ENCODE data around the gene CTAGE1. TPM values are rescaled to one million over a fixed set of nuclear protein-coding genes. Genes with fewer than 3 reads are reported as not detected.
A peak's percentile ranks its signal among the peaks of the same experiment; 100 is the strongest.

CTAGE1 gene
- not detected for total RNA-seq

GRCh38 chr18:22417496-22418188 is at the start of gene CTAGE1:
Gene CTAGE1, minus strand, starts transcription at chr18:22417915. Its CDS starts 104 bp downstream, at chr18:22417811.
- no peaks in the 10 kb centered on the region for H3K27me3 ChIP-seq (replicated peaks; ENCODE audit: insufficient read depth)
- DNase-seq (ENCODE audit: low spot score) (no peak), ATAC-seq (ENCODE audit: insufficient number of reproducible peaks, low FRiP score, low read depth) (no peak)
- H3K9me3 ChIP-seq, result no peaks in the 10 kb centered on the region
- TF ChIP-seq CTCF (IDR thresholded peaks at IDR 0.05), result no peak
- H3K4me3 ChIP-seq, result no peak within 1 kb of the TSS
- no peaks in the 10 kb centered on the region for H3K36me3 ChIP-seq
- H3K4me1 ChIP-seq (ENCODE audit: control insufficient read depth in 1 of 2, low read depth in 2 of 2), result peaks cover 3% of the 10 kb centered on the region in 2 donors
- H3K27ac ChIP-seq, result no peak within 1 kb of the TSS

GRCh38 chr18:22466608-22467395 is 49.1 kb upstream of the CTAGE1 start:
- no peak for TF ChIP-seq CTCF (IDR thresholded peaks at IDR 0.05)
- ATAC-seq (ENCODE audit: insufficient number of reproducible peaks, low FRiP score, low read depth) (no peak), DNase-seq (ENCODE audit: low spot score) (no peak)
- H3K4me3 ChIP-seq, result peak overlapping the region; percentile 16
- no peaks in the 10 kb centered on the region for H3K27me3 ChIP-seq (replicated peaks; ENCODE audit: insufficient read depth)
- peak overlapping the region; percentile 89 to 91 for H3K27ac ChIP-seq
- H3K4me1 ChIP-seq (ENCODE audit: control insufficient read depth in 1 of 2, low read depth in 2 of 2), result peaks cover 24 to 47% of the 10 kb centered on the region in 2 donors
- peaks cover 4% of the 10 kb centered on the region for H3K9me3 ChIP-seq
- H3K36me3 ChIP-seq, result no peaks in the 10 kb centered on the region

GRCh38 chr18:22465859-22466457 is 48.2 kb upstream of the CTAGE1 start:
- peaks cover 4% of the 10 kb centered on the region for H3K9me3 ChIP-seq
- DNase-seq (ENCODE audit: low spot score) (peak; percentile 48), ATAC-seq (ENCODE audit: insufficient number of reproducible peaks, low FRiP score, low read depth) (peak; percentile 79)
- H3K4me3 ChIP-seq, result peak overlapping the region; percentile 16
- H3K27me3 ChIP-seq (replicated peaks; ENCODE audit: insufficient read depth), result no peaks in the 10 kb centered on the region
- TF ChIP-seq CTCF (IDR thresholded peaks at IDR 0.05), result no peak
- H3K4me1 ChIP-seq (ENCODE audit: control insufficient read depth in 1 of 2, low read depth in 2 of 2), result peaks cover 18 to 39% of the 10 kb centered on the region in 2 donors
- peak overlapping the region; percentile 89 to 91 for H3K27ac ChIP-seq
- no peaks in the 10 kb centered on the region for H3K36me3 ChIP-seq

- DNase-seq (ENCODE audit: low spot score) (no peak), ATAC-seq (ENCODE audit: insufficient number of reproducible peaks, low FRiP score, low read depth) (no peak)
- H3K27ac ChIP-seq, result peak overlapping the region in 1 of 2 donors; percentile 7
- no peaks in the 10 kb centered on the region for H3K9me3 ChIP-seq
- no peaks in the 10 kb centered on the region for H3K27me3 ChIP-seq (replicated peaks; ENCODE audit: insufficient read depth)
- TF ChIP-seq CTCF (IDR thresholded peaks at IDR 0.05), result no peak
- no peak overlapping the region for H3K4me3 ChIP-seq
- H3K4me1 ChIP-seq (ENCODE audit: control insufficient read depth in 1 of 2, low read depth in 2 of 2), result peaks cover 18 to 25% of the 10 kb centered on the region in 2 donors
- no peaks in the 10 kb centered on the region for H3K36me3 ChIP-seq
Observed at GRCh38 chr18:22463076-22463475, 45.4 kb upstream of the CTAGE1 start.

- Histone ChIP-seq H3K4me1 (ENCODE audit: control insufficient read depth in 1 of 2, low read depth in 2 of 2) (peaks cover 0 to 13% of the 10 kb centered on the region in 2 donors), H3K4me3 (no peak overlapping the region), H3K27me3 (replicated peaks; ENCODE audit: insufficient read depth) (no peaks in the 10 kb centered on the region), H3K36me3 (no peaks in the 10 kb centered on the region), H3K27ac (no peak overlapping the region), H3K9me3 (no peaks in the 10 kb centered on the region)
- ATAC-seq (ENCODE audit: insufficient number of reproducible peaks, low FRiP score, low read depth), result no peak
- TF ChIP-seq CTCF (IDR thresholded peaks at IDR 0.05), result no peak
- DNase-seq (ENCODE audit: low spot score), result no peak
Observed at GRCh38 chr18:22459491-22459890, 41.8 kb upstream of the CTAGE1 start.

Data from thoracic aorta (tissue), 2 donors.